ENCODE data around the gene H2BK1.

Gene H2BK1

DNA sequence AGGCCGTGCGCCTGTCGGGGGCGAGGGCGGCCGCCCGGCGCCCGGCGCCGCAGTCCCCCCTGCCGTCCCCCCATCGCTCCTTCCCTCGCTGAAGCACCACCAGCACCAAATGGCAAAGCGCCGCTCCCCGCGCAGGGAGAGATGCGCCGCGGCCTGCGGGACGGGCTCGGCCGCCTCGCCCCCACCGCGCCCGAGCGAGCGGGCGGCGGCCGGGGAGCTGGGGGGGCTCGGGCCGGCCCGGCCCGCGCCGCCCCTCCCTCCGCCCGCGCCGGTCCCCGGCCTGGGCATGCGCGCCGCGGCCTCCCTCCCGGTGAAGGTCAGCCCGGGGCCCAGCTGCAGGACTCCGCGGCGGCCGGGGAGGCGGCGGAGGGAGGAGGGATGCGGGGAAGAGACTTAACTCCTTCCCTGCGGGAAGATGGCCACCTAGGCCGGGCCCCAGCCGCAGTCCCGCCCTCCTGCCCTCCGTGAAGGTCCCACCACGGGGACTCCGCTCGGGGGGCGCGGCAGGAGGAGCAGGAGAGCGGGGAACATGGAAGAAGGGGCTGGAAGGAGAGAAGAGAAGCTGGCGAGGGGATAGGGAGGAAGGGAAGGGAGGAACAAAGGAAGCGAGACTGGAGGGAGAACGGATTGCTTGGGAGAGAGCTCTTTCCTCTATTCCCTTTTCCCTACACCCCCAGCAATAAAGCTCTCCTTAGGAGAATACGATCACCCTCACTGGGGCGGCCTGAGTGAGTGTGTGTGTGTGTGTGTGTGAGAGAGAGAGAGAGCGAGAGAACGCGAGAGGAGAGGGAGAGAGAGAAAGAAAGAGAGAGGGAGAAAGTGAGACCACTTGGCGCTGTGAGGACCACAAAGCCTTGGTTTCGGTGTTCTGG is 41.6 kb upstream of the H2BK1 start:
- H3K9ac ChIP-seq: no peak overlapping the region
- H3K27me3 ChIP-seq (ENCODE audit: insufficient read depth, low read depth): peaks cover 96% of the 10 kb centered on the region
- H3K36me3 ChIP-seq (ENCODE audit: insufficient read depth): no peaks in the 10 kb centered on the region
- H3K79me2 ChIP-seq (ENCODE audit: insufficient read depth, low read depth): no peaks in the 10 kb centered on the region
- peak overlapping the region; percentile 64 for H2AFZ ChIP-seq (ENCODE audit: low read depth)
- no peak overlapping the region for H3K27ac ChIP-seq
- peak overlapping the region; percentile 80 for H3K4me2 ChIP-seq
- H3K4me1 ChIP-seq (ENCODE audit: low read depth, poor library complexity, severe bottlenecking): peaks cover 4% of the 10 kb centered on the region
- H3K4me3 ChIP-seq (IDR thresholded peaks at IDR 0.05; ENCODE audit: insufficient read depth, low read depth, low read length): no peak overlapping the region
- TF ChIP-seq, protein P1, sequence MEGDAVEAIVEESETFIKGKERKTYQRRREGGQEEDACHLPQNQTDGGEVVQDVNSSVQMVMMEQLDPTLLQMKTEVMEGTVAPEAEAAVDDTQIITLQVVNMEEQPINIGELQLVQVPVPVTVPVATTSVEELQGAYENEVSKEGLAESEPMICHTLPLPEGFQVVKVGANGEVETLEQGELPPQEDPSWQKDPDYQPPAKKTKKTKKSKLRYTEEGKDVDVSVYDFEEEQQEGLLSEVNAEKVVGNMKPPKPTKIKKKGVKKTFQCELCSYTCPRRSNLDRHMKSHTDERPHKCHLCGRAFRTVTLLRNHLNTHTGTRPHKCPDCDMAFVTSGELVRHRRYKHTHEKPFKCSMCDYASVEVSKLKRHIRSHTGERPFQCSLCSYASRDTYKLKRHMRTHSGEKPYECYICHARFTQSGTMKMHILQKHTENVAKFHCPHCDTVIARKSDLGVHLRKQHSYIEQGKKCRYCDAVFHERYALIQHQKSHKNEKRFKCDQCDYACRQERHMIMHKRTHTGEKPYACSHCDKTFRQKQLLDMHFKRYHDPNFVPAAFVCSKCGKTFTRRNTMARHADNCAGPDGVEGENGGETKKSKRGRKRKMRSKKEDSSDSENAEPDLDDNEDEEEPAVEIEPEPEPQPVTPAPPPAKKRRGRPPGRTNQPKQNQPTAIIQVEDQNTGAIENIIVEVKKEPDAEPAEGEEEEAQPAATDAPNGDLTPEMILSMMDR (conservative IDR thresholded peaks at IDR 0.05; ENCODE audit: low read depth, low read length): no peak
- no peaks in the 10 kb centered on the region for H4K20me1 ChIP-seq (ENCODE audit: insufficient read depth)

DNA sequence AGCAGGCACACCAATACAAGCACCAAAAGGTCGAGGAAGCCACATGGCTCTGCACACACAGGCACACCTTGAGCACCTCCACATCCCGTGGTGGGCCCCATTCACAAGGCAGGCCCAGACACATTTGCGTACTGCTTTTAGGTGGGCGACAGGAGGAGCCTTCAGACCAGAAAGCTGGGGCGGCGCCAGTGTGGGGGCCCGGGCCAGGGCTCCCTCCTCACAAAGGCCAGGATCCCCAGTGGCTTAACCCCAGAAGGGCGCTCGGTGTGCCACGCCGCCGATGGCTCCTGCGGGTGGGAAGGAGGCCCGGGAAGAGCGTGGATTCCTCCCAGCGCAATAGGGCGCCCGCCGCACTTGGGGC is 41.0 kb upstream of the H2BK1 start:
- Histone ChIP-seq H3K4me2 (peak overlapping the region; percentile 49; the same call in 1 of the 2 replicates), H2AFZ (ENCODE audit: low read depth) (peak overlapping the region; percentile 56; the same call in 1 of the 2 replicates), H3K4me3 (IDR thresholded peaks at IDR 0.05; ENCODE audit: insufficient read depth, low read depth, low read length) (no peak overlapping the region), H3K27ac (no peak overlapping the region), H3K36me3 (ENCODE audit: insufficient read depth) (no peaks in the 10 kb centered on the region), H4K20me1 (ENCODE audit: insufficient read depth) (no peaks in the 10 kb centered on the region), H3K27me3 (ENCODE audit: insufficient read depth, low read depth) (peaks cover 96% of the 10 kb centered on the region), H3K79me2 (ENCODE audit: insufficient read depth, low read depth) (no peaks in the 10 kb centered on the region), H3K9ac (no peak overlapping the region), H3K4me1 (ENCODE audit: low read depth, poor library complexity, severe bottlenecking) (peaks cover 4% of the 10 kb centered on the region)
- TF ChIP-seq, protein P1 (conservative IDR thresholded peaks at IDR 0.05; ENCODE audit: low read depth, low read length): no peak

DNA sequence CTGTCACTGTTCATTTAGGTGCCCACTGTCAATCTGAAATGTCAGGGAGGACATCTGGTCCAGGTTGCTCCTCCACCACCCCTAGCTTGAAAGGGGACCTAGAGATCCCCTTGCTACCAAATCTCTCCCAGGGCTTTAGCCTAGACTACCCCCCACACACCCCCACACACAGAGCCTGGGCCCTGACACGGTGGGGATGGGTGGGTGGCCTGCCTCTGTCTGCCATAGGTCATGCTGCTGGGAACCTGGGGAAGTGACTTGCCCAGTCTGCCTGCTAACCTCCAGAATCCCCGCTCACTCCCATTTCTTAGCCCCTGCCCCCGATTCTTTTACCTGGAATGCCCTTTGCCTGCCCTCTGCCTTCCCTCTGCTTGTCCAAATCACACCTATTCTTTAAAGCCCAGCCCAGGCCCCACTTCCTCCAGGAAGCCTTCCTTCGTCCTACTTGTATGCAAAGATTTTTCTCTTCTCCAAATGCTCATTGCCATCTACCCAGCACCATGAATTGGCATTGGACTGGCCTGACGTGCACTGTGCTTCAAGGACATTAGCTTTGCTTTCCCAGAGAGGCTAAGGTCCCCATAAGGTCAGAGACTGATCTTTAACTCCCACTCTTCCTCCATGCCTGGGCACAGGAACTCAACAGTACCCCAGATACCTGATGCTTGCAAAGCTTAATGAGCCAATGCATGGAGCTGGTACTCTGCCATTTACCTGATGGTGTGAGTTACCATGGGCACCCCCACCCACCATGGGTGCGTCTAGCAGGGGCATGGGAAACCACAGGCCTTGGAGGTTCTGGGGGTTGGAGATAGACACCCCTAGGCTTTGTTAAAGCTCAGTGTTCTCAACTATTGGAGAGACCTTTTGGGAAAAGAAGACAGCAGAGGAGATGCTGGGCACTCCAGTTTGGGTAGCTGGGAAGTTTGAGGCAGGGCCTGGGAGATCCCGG is 40.2 kb upstream of the H2BK1 start:
- peaks cover 96% of the 10 kb centered on the region for H3K27me3 ChIP-seq (ENCODE audit: insufficient read depth, low read depth)
- H3K79me2 ChIP-seq (ENCODE audit: insufficient read depth, low read depth): no peaks in the 10 kb centered on the region
- H3K4me1 ChIP-seq (ENCODE audit: low read depth, poor library complexity, severe bottlenecking): peaks cover 4% of the 10 kb centered on the region
- H3K27ac ChIP-seq: no peak overlapping the region
- no peaks in the 10 kb centered on the region for H4K20me1 ChIP-seq (ENCODE audit: insufficient read depth)
- no peak overlapping the region for H3K4me2 ChIP-seq
- no peak overlapping the region for H3K9ac ChIP-seq
- no peaks in the 10 kb centered on the region for H3K36me3 ChIP-seq (ENCODE audit: insufficient read depth)
- H2AFZ ChIP-seq (ENCODE audit: low read depth): no peak overlapping the region
- H3K4me3 ChIP-seq (IDR thresholded peaks at IDR 0.05; ENCODE audit: insufficient read depth, low read depth, low read length): no peak overlapping the region
- TF ChIP-seq, protein P1 (conservative IDR thresholded peaks at IDR 0.05; ENCODE audit: low read depth, low read length): no peak

DNA sequence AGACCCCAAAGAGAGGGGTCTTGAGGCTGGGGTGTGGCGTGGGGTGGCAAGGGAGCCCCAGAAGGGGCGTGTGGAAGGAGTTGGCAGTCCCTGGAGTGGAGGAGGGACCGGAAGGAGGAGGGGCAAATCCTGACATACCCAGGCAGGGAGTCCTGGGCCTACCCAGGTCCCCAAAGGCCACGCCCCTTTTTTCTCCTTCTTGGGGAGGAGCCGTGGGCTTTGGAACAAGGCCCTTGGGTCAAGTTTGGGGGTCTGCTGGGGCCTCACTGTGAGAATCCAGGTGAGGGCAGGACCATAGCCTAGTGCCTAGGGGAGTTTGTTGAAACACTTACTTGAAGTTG is 39.4 kb upstream of the H2BK1 start:
- Histone ChIP-seq H4K20me1 (ENCODE audit: insufficient read depth) (no peaks in the 10 kb centered on the region), H2AFZ (ENCODE audit: low read depth) (no peak overlapping the region), H3K79me2 (ENCODE audit: insufficient read depth, low read depth) (no peaks in the 10 kb centered on the region), H3K4me1 (ENCODE audit: low read depth, poor library complexity, severe bottlenecking) (peaks cover 11% of the 10 kb centered on the region), H3K9ac (no peak overlapping the region), H3K27me3 (ENCODE audit: insufficient read depth, low read depth) (peaks cover 95% of the 10 kb centered on the region), H3K4me3 (IDR thresholded peaks at IDR 0.05; ENCODE audit: insufficient read depth, low read depth, low read length) (no peak overlapping the region), H3K27ac (no peak overlapping the region), H3K4me2 (peak overlapping the region; percentile 66; the same call in 1 of the 2 replicates), H3K36me3 (ENCODE audit: insufficient read depth) (no peaks in the 10 kb centered on the region)
- TF ChIP-seq, protein P1 (conservative IDR thresholded peaks at IDR 0.05; ENCODE audit: low read depth, low read length): no peak
